HG03175 (cell line): ENCODE data around the gene EHHADH.
"Not testable (repeated sequence)": the region's sequence is repeated elsewhere in the genome, so short reads cannot be mapped to it uniquely, and the experiment has no call there.

Experiments
- ATAC-seq: cut with Tn5 transposase; IDR thresholded peaks from one replicate; pipeline ENCODE4 v1.9.1; 2021; ENCODE audit warnings: mild to moderate bottlenecking, moderate library complexity; ENCODE audit not compliant: unreplicated experiment

Gene EHHADH

GRCh38 chr3:185253133-185253532, 716 bp downstream of the EHHADH start:
- not testable (repeated sequence) for ATAC-seq

DNA sequence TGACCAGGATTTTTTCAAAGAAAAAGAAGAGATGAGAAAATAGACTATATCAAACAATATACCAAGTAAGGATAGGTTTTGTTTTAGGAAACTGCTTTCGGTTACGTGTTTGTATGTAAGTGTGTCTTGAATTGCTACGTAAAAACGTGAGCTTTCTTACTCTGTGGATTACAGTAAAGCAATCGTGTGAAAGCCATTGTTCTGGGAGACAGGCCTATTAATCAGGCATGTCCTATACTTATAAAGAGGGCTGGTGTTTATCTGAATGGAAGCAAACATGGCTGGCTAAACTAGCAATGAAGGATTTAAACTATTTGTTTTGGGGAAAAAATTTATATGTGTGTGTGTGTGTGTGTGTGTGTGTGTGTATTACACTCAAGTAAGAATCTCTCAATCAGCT, 2.6 kb downstream of the EHHADH start:
- ATAC-seq: no peak

- ATAC-seq: no peak
These were observed 3.2 kb downstream of the EHHADH start for GRCh38 chr3:185250653-185251052.

GRCh38 chr3:185250247-185250646, 3.6 kb downstream of the EHHADH start:
- ATAC-seq: no peak

DNA sequence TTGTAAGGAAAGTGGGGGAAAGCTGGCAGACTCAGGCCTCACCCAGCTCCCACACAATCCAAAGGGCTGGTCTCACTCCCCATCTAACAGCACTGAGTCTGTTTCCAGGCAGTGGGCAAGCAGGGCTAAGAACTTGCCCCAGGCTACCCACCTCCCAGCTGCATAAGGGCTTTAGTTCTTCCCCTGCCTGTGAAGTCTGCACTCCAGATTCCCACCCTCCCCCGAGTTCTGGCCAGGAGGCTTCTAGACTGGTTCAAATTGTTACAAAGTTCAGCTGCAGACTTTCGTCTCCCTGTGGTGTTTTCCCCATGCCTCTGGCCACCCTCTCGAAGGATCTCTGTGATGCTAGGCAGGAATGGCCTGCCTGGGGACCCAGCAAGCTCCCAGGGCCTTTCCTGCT, 11.2 kb downstream of the EHHADH start:
- ATAC-seq: no peak

DNA sequence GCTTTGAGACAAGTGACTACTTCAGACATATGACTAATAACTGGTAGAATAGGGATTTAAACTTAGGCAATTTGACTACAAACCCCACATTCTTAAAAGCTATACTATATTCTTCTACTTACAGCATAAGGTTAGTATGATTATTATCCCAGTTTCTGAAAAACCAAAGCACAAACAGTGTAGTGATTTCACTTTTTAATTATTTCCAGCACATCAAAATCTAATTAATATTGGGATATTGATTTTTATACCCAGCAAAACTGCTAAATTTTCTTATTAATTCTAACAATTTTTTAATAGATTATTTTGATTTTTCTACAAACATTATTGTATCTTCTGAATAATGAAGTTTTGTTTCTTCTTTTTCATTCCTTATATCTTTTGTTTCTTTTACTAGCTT, 16.9 kb downstream of the EHHADH start:
- no peak for ATAC-seq

GRCh38 chr3:185233328-185233727, 20.5 kb downstream of the EHHADH start:
- no peak for ATAC-seq

DNA sequence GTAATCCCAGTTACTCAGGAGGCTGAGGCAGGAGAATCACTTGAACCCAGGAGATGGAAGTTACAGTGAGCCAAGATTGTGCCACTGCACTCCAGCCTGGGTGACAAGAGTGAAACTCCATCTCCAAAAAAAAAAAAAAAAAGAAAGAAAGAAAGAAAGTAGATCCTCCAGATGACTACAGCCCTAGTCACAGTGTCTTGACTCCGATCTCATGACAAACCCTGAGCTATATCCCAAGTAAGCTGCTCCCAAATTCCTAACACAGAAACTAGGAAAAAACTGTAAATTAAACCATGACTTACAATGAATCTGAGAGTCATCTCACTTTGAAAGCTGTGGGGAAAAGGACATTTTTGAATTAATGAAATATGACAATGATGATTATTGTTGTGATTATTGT, 27.3 kb downstream of the EHHADH start:
- ATAC-seq: not testable (repeated sequence)

GRCh38 chr3:185225523-185225922, 28.3 kb downstream of the EHHADH start:
- no peak for ATAC-seq

DNA sequence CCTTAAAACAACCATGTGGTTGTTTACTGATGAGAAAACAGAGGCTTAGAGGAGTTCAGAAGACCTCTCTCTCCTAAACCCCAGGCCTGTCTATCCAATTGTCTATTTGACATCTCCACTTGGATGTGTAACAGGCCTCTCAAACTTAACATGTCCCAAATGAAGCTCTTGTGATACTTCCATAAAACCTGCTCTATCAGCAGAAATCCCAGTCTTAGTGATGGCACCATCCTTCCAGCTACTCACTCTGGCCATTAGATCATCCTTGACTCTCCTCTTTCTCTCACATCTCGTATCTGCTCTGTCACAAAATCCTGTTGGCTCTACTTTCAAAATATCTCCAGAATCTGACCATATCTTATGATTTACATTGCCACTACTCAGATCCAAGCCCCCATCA, 28.8 kb downstream of the EHHADH start:
- no peak for ATAC-seq

DNA sequence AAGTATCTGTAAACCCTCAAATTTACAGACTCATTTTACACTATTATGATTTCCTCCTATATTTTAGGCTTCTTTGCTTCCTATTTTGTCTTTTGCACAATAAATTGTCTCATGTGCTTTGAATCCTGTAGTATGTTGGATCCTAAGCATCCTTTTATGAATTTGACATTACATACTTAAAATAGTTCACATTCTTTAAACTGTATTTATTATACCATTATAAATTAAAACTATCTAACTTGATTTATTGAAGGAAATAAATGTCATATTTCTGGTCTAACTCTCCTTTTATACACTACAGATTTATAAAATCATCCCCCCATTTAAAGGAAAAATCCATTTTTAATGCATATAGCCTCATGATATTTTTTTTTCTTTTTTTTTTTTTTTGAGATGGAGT, 32.6 kb downstream of the EHHADH start:
- no peak for ATAC-seq

DNA sequence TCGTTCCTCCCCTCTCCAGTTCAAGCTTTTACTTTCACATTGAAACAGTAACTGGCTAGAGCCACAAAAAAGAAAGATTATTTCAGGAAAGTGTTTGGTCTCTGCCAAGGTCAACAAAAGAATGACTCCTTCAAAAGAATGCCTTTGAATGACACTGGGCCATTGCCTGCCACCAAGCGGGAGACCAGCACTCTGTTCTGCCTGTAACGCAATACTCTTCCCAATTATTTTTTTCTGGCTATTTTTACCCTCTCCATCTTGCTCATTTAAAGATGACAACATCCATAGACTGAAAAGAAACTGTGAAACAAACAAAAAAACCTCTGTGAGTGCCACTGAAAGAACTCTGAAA, 37.3 kb downstream of the EHHADH start:
- no peak for ATAC-seq

GRCh38 chr3:185215873-185216606, 37.8 kb downstream of the EHHADH start:
- ATAC-seq: no peak

DNA sequence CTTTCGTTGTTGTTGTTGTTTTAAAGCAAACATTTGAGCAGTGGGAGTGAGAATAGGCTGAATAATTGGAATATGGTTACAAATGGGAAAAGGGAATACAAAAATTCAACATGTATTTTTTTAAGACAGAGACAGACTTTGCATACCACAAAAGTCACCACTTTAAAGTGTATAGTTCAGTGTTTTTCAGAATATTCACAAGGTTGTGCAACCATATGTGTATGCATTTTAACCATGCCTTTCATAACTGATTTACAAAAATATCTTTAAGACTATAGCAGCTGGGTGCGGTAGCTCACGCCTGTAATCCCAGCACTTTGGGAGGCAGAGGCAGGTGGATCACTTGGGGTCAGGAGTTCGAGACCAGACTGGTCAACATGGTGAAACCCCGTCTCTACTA, 41.3 kb downstream of the EHHADH start:
- ATAC-seq: no peak

GRCh38 chr3:185212086-185212485, 41.8 kb downstream of the EHHADH start:
- ATAC-seq: no peak

GRCh38 chr3:185210621-185211142, 43.2 kb downstream of the EHHADH start:
- no peak for ATAC-seq

DNA sequence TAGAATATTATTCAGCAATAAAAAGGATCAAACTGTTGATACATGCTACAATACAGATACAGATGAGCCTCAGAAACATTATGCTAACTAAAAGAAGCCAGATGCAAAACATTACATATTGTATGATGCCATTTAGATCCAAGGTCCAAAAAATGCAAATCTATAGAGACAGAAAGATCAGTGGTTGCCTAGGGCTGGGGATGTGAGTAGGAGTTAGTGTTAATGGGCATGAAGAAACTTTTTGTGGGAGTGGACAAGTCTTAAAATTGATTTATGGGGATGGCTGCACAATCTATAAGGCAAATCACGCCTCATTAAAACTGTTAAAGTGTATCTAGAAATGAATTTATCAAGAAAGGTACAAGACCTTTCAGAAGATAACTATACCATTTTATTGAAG, 45.0 kb downstream of the EHHADH start:
- no peak for ATAC-seq

- peak; percentile 96 for ATAC-seq
These were observed 45.7 kb downstream of the EHHADH start for GRCh38 chr3:185207931-185208746.

DNA sequence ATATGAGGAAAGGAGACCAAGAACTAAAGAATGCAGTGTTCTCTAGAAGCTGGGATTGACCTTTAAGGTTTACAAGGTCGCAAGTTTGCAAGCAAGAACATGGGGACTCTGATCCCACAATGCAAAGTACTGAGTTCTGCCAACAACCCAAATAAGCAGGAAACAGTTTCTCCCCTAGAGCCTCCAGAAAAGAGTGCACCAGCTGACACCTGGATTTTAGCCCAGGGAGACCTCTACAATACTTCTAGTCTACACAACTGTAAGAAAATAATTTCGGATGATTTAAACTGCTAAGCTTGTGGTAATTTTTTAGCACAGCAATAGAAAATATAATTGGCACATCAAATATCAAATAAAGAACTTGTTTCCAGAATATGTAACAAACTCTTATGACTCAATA, 46.4 kb downstream of the EHHADH start:
- no peak for ATAC-seq

GRCh38 chr3:185205865-185206264, 48.0 kb downstream of the EHHADH start:
- ATAC-seq: no peak

- ATAC-seq: no peak
These were observed 49.0 kb downstream of the EHHADH start for GRCh38 chr3:185204894-185205293.

- ATAC-seq: no peak
These were observed 53.2 kb downstream of the EHHADH start for GRCh38 chr3:185200639-185201038.
